Vagina (tissue), 2 donors: ENCODE results near the gene TDRD9. TPM values are rescaled to one million over a fixed set of nuclear protein-coding genes. Genes with fewer than 3 reads are reported as not detected.

Source experiments
- DNase-seq, 2 donors: peaks; one replicate each; pipeline ENCODE4 v3.0.0-alpha.2; 2017; ENCODE audit errors: extremely low spot score in 2 of 2
- H3K27ac ChIP-seq: fragments of 200-600 bp; sonication (generic); one replicate; pipeline ENCODE4 v1.5.1; 2019
- H3K27me3 ChIP-seq: fragments of 200-600 bp; sonication (generic); one replicate; pipeline ENCODE4 v1.5.1; 2019
- H3K36me3 ChIP-seq, 2 donors: fragments of 200-600 bp; sonication (generic); one replicate each; pipeline ENCODE4 v1.5.1; 2017 to 2019
- H3K4me1 ChIP-seq: fragments of 200-600 bp; sonication (generic); one replicate; pipeline ENCODE4 v1.5.1; 2019
- H3K4me3 ChIP-seq, 2 donors: fragments of 200-600 bp; sonication (generic); 1 replicate in 1 of 2; 2 replicates in 1 of 2; pipeline ENCODE4 v1.5.1; 2016 to 2019
- H3K9me3 ChIP-seq: fragments of 200-600 bp; sonication (generic); one replicate; pipeline ENCODE4 v1.5.1; 2019
- CTCF ChIP-seq, 3 experiments: fragments of 450-650 bp in 2 of 3; fragments of 200-600 bp in 1 of 3; sonication (generic) in 1 of 3; IDR thresholded peaks; one replicate each; pipeline ENCODE4 v1.5.1; 2017 to 2019; ENCODE audit warnings: antibody characterized with exemption in 3 of 3, mild to moderate bottlenecking in 2 of 3, moderate library complexity in 2 of 3
- POLR2A ChIP-seq, 2 donors: fragments of 450-650 bp; IDR thresholded peaks; one replicate each; pipeline ENCODE4 v1.6.1; 2017; ENCODE audit warnings: antibody characterized with exemption in 2 of 2, mild to moderate bottlenecking in 2 of 2, moderate library complexity in 2 of 2
- POLR2AphosphoS5 ChIP-seq, 2 donors: sonication (generic); formaldehyde crosslinking; IDR thresholded peaks; one replicate each; pipeline ENCODE4 v1.9.0; 2017; ENCODE audit warnings: antibody characterized with exemption in 2 of 2, mild to moderate bottlenecking in 2 of 2, low read depth in 1 of 2; ENCODE audit not compliant: insufficient read depth in 1 of 2
- intact Hi-C: fragments of 100-400 bp; cut with DNase I; formaldehyde crosslinking; loops from one replicate; pipeline ENCODE4 v1.15.1; 2023
- total RNA-seq: library from RNA; depleted of rRNA; stranded (reverse); fragments of >200 nt; gene quantifications from one replicate; pipeline ENCODE4 v1.2.3, GENCODE V29; 2016

TDRD9 gene
- total RNA-seq, 1 donor from 2014 or later = 0.74 TPM

GRCh38 chr14:104014764-104015163 is 86.5 kb downstream of the TDRD9 start:
- no peak for DNase-seq
- Histone ChIP-seq H3K4me1 (no peaks in the 10 kb centered on the region), H3K9me3 (no peaks in the 10 kb centered on the region), H3K27me3 (no peaks in the 10 kb centered on the region), H3K4me3 (no peak overlapping the region), H3K27ac (no peak overlapping the region), H3K36me3 (no peaks in the 10 kb centered on the region)
- intact Hi-C loops = no loop called here
- TF ChIP-seq POLR2A (IDR thresholded peaks at IDR 0.05) (no peak), CTCF (IDR thresholded peaks at IDR 0.05) (no peak), POLR2AphosphoS5 (IDR thresholded peaks at IDR 0.05; ENCODE audit: insufficient read depth in 1 of 2, low read depth in 1 of 2) (no peak)

- Histone ChIP-seq H3K36me3 (no peaks in the 10 kb centered on the region), H3K27ac (no peak overlapping the region), H3K9me3 (no peaks in the 10 kb centered on the region), H3K4me1 (no peaks in the 10 kb centered on the region), H3K27me3 (no peaks in the 10 kb centered on the region), H3K4me3 (no peak overlapping the region)
- no peak for TF ChIP-seq POLR2A (IDR thresholded peaks at IDR 0.05)
- intact Hi-C loops = no loop called here
- no peak for DNase-seq
Observed at GRCh38 chr14:104016873-104017650, 88.8 kb downstream of the TDRD9 start.

- H3K9me3 ChIP-seq = no peaks in the 10 kb centered on the region
- intact Hi-C loops = no loop called here
- TF ChIP-seq POLR2AphosphoS5 (IDR thresholded peaks at IDR 0.05; ENCODE audit: insufficient read depth in 1 of 2, low read depth in 1 of 2) (no peak), POLR2A (IDR thresholded peaks at IDR 0.05) (no peak), CTCF (IDR thresholded peaks at IDR 0.05) (no peak)
- no peak overlapping the region for H3K4me3 ChIP-seq
- H3K27me3 ChIP-seq = no peaks in the 10 kb centered on the region
- H3K27ac ChIP-seq = no peak overlapping the region
- H3K36me3 ChIP-seq = no peaks in the 10 kb centered on the region
- DNase-seq = no peak
- H3K4me1 ChIP-seq = no peaks in the 10 kb centered on the region
Observed at GRCh38 chr14:104019029-104019428, 90.8 kb downstream of the TDRD9 start.

- no peaks in the 10 kb centered on the region for H3K36me3 ChIP-seq
- no peak overlapping the region for H3K27ac ChIP-seq
- TF ChIP-seq POLR2AphosphoS5 (IDR thresholded peaks at IDR 0.05; ENCODE audit: insufficient read depth in 1 of 2, low read depth in 1 of 2) (no peak), POLR2A (IDR thresholded peaks at IDR 0.05) (no peak), CTCF (IDR thresholded peaks at IDR 0.05) (no peak)
- no peaks in the 10 kb centered on the region for H3K9me3 ChIP-seq
- no peak overlapping the region for H3K4me3 ChIP-seq
- no peaks in the 10 kb centered on the region for H3K27me3 ChIP-seq
- intact Hi-C loops = no loop called here
- no peak for DNase-seq
- H3K4me1 ChIP-seq = no peaks in the 10 kb centered on the region
Observed at GRCh38 chr14:104019806-104020205, 91.5 kb downstream of the TDRD9 start.

GRCh38 chr14:104020471-104020870 is 92.2 kb downstream of the TDRD9 start:
- Histone ChIP-seq H3K27me3 (no peaks in the 10 kb centered on the region), H3K27ac (no peak overlapping the region), H3K4me3 (no peak overlapping the region), H3K9me3 (no peaks in the 10 kb centered on the region), H3K4me1 (no peaks in the 10 kb centered on the region), H3K36me3 (no peaks in the 10 kb centered on the region)
- TF ChIP-seq POLR2AphosphoS5 (IDR thresholded peaks at IDR 0.05; ENCODE audit: insufficient read depth in 1 of 2, low read depth in 1 of 2) (no peak), CTCF (IDR thresholded peaks at IDR 0.05) (no peak), POLR2A (IDR thresholded peaks at IDR 0.05) (no peak)
- no peak for DNase-seq
- intact Hi-C loops = no loop called here
